PC-9 (cell line): ENCODE data around the gene RANBP10.

Experiments used
- EZH2 ChIP-seq: fragments of 200-600 bp; sonication (generic); IDR thresholded peaks from 2 replicates; pipeline ENCODE4 v1.8.0; 2017; ENCODE audit warnings: antibody characterized with exemption, low read depth
- TF ChIP-seq, protein P1 (sequence below): fragments of 200-600 bp; sonication (generic); conservative IDR thresholded peaks from 2 replicates; pipeline ENCODE4 v1.6.1; 2017; ENCODE audit warnings: mixed run types, antibody characterized with exemption, mild to moderate bottlenecking, moderate library complexity

DNA sequence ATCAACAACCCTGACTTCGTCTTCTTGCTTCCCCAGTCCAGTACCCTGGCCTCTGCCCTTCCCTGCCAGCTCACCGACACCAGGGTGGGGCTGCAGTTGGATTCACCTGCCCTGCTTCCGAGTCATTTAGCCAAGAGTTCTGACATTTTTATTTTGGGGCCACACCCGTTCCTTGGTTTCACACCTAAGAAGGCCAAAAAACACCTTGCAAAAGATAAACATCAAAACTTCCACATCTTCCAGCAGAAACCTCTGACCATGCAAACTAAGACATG, 45.5 kb downstream of the RANBP10 start:
- TF ChIP-seq, protein P1, sequence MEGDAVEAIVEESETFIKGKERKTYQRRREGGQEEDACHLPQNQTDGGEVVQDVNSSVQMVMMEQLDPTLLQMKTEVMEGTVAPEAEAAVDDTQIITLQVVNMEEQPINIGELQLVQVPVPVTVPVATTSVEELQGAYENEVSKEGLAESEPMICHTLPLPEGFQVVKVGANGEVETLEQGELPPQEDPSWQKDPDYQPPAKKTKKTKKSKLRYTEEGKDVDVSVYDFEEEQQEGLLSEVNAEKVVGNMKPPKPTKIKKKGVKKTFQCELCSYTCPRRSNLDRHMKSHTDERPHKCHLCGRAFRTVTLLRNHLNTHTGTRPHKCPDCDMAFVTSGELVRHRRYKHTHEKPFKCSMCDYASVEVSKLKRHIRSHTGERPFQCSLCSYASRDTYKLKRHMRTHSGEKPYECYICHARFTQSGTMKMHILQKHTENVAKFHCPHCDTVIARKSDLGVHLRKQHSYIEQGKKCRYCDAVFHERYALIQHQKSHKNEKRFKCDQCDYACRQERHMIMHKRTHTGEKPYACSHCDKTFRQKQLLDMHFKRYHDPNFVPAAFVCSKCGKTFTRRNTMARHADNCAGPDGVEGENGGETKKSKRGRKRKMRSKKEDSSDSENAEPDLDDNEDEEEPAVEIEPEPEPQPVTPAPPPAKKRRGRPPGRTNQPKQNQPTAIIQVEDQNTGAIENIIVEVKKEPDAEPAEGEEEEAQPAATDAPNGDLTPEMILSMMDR = no peak
- no peak for TF ChIP-seq EZH2
